GM21619 (cell line): ENCODE measurements around the gene PUSL1.
A peak's percentile ranks its signal among the peaks of the same experiment; 100 is the strongest.

Source experiments
- ATAC-seq: cut with Tn5 transposase; IDR thresholded peaks from one replicate; pipeline ENCODE4 v1.9.1; 2021; ENCODE audit not compliant: unreplicated experiment

PUSL1 gene

GRCh38 chr1:1321477-1321876, 13.1 kb downstream of the PUSL1 start:
- no peak for ATAC-seq

- no peak for ATAC-seq
Observed at GRCh38 chr1:1322418-1322817, 14.0 kb downstream of the PUSL1 start.

GRCh38 chr1:1322952-1323351, 14.6 kb downstream of the PUSL1 start:
- no peak for ATAC-seq

GRCh38 chr1:1324084-1324523, 15.7 kb downstream of the PUSL1 start:
- peak; percentile 24 for ATAC-seq

GRCh38 chr1:1324524-1325287, 16.3 kb downstream of the PUSL1 start, which contains the start of the genes CPTP and INTS11:
Gene CPTP (plus strand): TSS chr1:1324802. CDS start chr1:1326911, 2,109 bp downstream.
Gene INTS11 (minus strand): TSS chr1:1324660. CDS start chr1:1324608, 52 bp downstream.
- peak; percentile 67 for ATAC-seq

GRCh38 chr1:1325288-1326074, 17.1 kb downstream of the PUSL1 start:
- no peak for ATAC-seq

GRCh38 chr1:1326075-1326605, 17.7 kb downstream of the PUSL1 start:
- no peak for ATAC-seq

GRCh38 chr1:1327291-1327690, 18.9 kb downstream of the PUSL1 start:
- ATAC-seq, result no peak

GRCh38 chr1:1328254-1328653, 19.9 kb downstream of the PUSL1 start:
- no peak for ATAC-seq

GRCh38 chr1:1329304-1330210, 21.2 kb downstream of the PUSL1 start:
- ATAC-seq, result no peak

GRCh38 chr1:1330366-1331067, 22.1 kb downstream of the PUSL1 start:
- no peak for ATAC-seq

GRCh38 chr1:1331068-1331965, 22.9 kb downstream of the PUSL1 start, which contains the start of gene TAS1R3:
Gene TAS1R3 (plus strand): TSS chr1:1331280. CDS start chr1:1331346, 66 bp downstream.
- ATAC-seq, result no peak

- no peak for ATAC-seq
Observed at GRCh38 chr1:1332031-1332755, 23.8 kb downstream of the PUSL1 start.

- ATAC-seq, result no peak
Observed at GRCh38 chr1:1332774-1333480, 24.5 kb downstream of the PUSL1 start.

GRCh38 chr1:1333551-1334241, 25.3 kb downstream of the PUSL1 start:
- ATAC-seq, result no peak

- ATAC-seq, result no peak
Observed at GRCh38 chr1:1334835-1335234, 26.4 kb downstream of the PUSL1 start.

- no peak for ATAC-seq
Observed at GRCh38 chr1:1335283-1335682, 26.9 kb downstream of the PUSL1 start.
